HG02884 (cell line): ENCODE measurements around the gene RMC1.
"Not testable (repeated sequence)": the region's sequence is repeated elsewhere in the genome, so short reads cannot be mapped to it uniquely, and the experiment has no call there.

Experiments used
- ATAC-seq: cut with Tn5 transposase; IDR thresholded peaks from one replicate; pipeline ENCODE4 v1.9.1; 2021; ENCODE audit warnings: mild to moderate bottlenecking, moderate library complexity; ENCODE audit not compliant: unreplicated experiment

Gene RMC1

GRCh38 chr18:23495723-23496440, 7.4 kb upstream of the RMC1 start:
- ATAC-seq, result no peak

GRCh38 chr18:23498117-23498516, 5.2 kb upstream of the RMC1 start:
- ATAC-seq, result no peak

- peak; percentile 38 for ATAC-seq
Observed at GRCh38 chr18:23498877-23499276, 4.4 kb upstream of the RMC1 start.

- no peak for ATAC-seq
Observed at GRCh38 chr18:23499291-23499781, 4.0 kb upstream of the RMC1 start.

- no peak for ATAC-seq
Observed at GRCh38 chr18:23501626-23502025, 1.7 kb upstream of the RMC1 start.

- ATAC-seq, result no peak
Observed at GRCh38 chr18:23502516-23503037, 734 bp upstream of the RMC1 start.

GRCh38 chr18:23503963-23504344, 643 bp downstream of the RMC1 start:
- no peak for ATAC-seq

- no peak for ATAC-seq
Observed at GRCh38 chr18:23504720-23505119, 1.4 kb downstream of the RMC1 start.

GRCh38 chr18:23506393-23506792, 3.1 kb downstream of the RMC1 start:
- ATAC-seq, result no peak

GRCh38 chr18:23510923-23511322, 7.6 kb downstream of the RMC1 start:
- not testable (repeated sequence) for ATAC-seq

- ATAC-seq, result not testable (repeated sequence)
Observed at GRCh38 chr18:23512216-23512615, 8.9 kb downstream of the RMC1 start.

GRCh38 chr18:23512641-23513040, 9.3 kb downstream of the RMC1 start:
- no peak for ATAC-seq

- peak; percentile 91 for ATAC-seq
Observed at GRCh38 chr18:23515911-23516546, 12.7 kb downstream of the RMC1 start.

GRCh38 chr18:23519734-23520133, 16.4 kb downstream of the RMC1 start:
- ATAC-seq, result no peak

- ATAC-seq, result no peak
Observed at GRCh38 chr18:23521271-23521670, 18.0 kb downstream of the RMC1 start.

GRCh38 chr18:23521907-23522306, 18.6 kb downstream of the RMC1 start:
- no peak for ATAC-seq

- ATAC-seq, result no peak
Observed at GRCh38 chr18:23523429-23524212, 20.3 kb downstream of the RMC1 start.

- no peak for ATAC-seq
Observed at GRCh38 chr18:23524213-23524707, 20.9 kb downstream of the RMC1 start.

- ATAC-seq, result no peak
Observed at GRCh38 chr18:23526501-23527063, 23.3 kb downstream of the RMC1 start.

GRCh38 chr18:23528580-23529472, 25.5 kb downstream of the RMC1 start:
- no peak for ATAC-seq
